Epithelial cell of esophagus (primary cell): ENCODE data around the gene IL34.

Source experiments
- DNase-seq: peaks from one replicate; pipeline ENCODE4 v3.0.0; 2010; ENCODE audit warnings: low read depth
- H3K4me3 ChIP-seq: 2 replicates; pipeline ENCODE4 v1.5.1; 2011; ENCODE audit warnings: mild to moderate bottlenecking, low read length, control low read depth
- CTCF ChIP-seq: IDR thresholded peaks from 2 replicates; pipeline ENCODE4 v1.5.1; 2011; ENCODE audit warnings: low read depth, mild to moderate bottlenecking, low read length, control low read depth, inconsistent platforms; ENCODE audit not compliant: insufficient read depth; ENCODE audit errors: missing control alignments

IL34 gene

GRCh38 chr16:70709457-70709856 lies 63.1 kb downstream of the IL34 start:
- no peak overlapping the region for H3K4me3 ChIP-seq
- no peak for DNase-seq
- no peak for TF ChIP-seq CTCF

- TF ChIP-seq CTCF: no peak
- no peak overlapping the region for H3K4me3 ChIP-seq
- no peak for DNase-seq
Measured at GRCh38 chr16:70709942-70710341, 63.6 kb downstream of the IL34 start.
